Measurements from ENCODE around the gene OTUD3. TPM values are rescaled to one million over a fixed set of nuclear protein-coding genes. Genes with fewer than 3 reads are reported as not detected.
A peak's percentile ranks its signal among the peaks of the same experiment; 100 is the strongest.

The OTUD3 gene
- 4.9 TPM for total RNA-seq

GRCh38 chr1:19882111-19883071 lies at the start of gene OTUD3:
TSS of gene OTUD3 (plus strand) at chr1:19882395. CDS start at chr1:19882514, 119 bp downstream.
- H3K27me3 ChIP-seq, result no peaks in the 10 kb centered on the region
- peak within 1 kb of the TSS; percentile 53 to 88 for H3K4me3 ChIP-seq
- peaks cover 29% of the 10 kb centered on the region for H3K4me1 ChIP-seq
- peak in 1 of 2 donors; percentile 97 for DNase-seq (ENCODE audit: extremely low spot score in 2 of 2)
- peak; percentile 87 to 92 (median 88) for TF ChIP-seq CTCF (IDR thresholded peaks at IDR 0.05)
- TF ChIP-seq POLR2A (IDR thresholded peaks at IDR 0.05), result peak in 1 of 2 donors; percentile 82
- TF ChIP-seq POLR2AphosphoS5 (IDR thresholded peaks at IDR 0.05; ENCODE audit: insufficient read depth in 1 of 2, low read depth in 1 of 2), result peak; percentile 94 to 97
- no peaks in the 10 kb centered on the region for H3K36me3 ChIP-seq
- peak within 1 kb of the TSS; percentile 95 for H3K27ac ChIP-seq
- intact Hi-C loops (cut with DNase I), result no loop called here
- no peaks in the 10 kb centered on the region for H3K9me3 ChIP-seq

GRCh38 chr1:19835578-19835977 lies 46.6 kb upstream of the OTUD3 start:
- H3K27ac ChIP-seq, result no peak overlapping the region
- no peaks in the 10 kb centered on the region for H3K36me3 ChIP-seq
- no peak for TF ChIP-seq POLR2A (IDR thresholded peaks at IDR 0.05)
- no peak for TF ChIP-seq POLR2AphosphoS5 (IDR thresholded peaks at IDR 0.05; ENCODE audit: insufficient read depth in 1 of 2, low read depth in 1 of 2)
- no peak for TF ChIP-seq CTCF (IDR thresholded peaks at IDR 0.05)
- H3K4me1 ChIP-seq, result no peaks in the 10 kb centered on the region
- H3K27me3 ChIP-seq, result no peaks in the 10 kb centered on the region
- intact Hi-C loops (cut with DNase I), result no loop called here
- DNase-seq (ENCODE audit: extremely low spot score in 2 of 2), result no peak
- no peak overlapping the region for H3K4me3 ChIP-seq
- no peaks in the 10 kb centered on the region for H3K9me3 ChIP-seq

GRCh38 chr1:19837866-19838265 lies 44.3 kb upstream of the OTUD3 start:
- no peaks in the 10 kb centered on the region for H3K9me3 ChIP-seq
- no peaks in the 10 kb centered on the region for H3K27me3 ChIP-seq
- H3K36me3 ChIP-seq, result no peaks in the 10 kb centered on the region
- H3K4me3 ChIP-seq, result no peak overlapping the region
- no peak overlapping the region for H3K27ac ChIP-seq
- intact Hi-C loops (cut with DNase I), result no loop called here
- H3K4me1 ChIP-seq, result no peaks in the 10 kb centered on the region
- no peak for DNase-seq (ENCODE audit: extremely low spot score in 2 of 2)
- no peak for TF ChIP-seq POLR2AphosphoS5 (IDR thresholded peaks at IDR 0.05; ENCODE audit: insufficient read depth in 1 of 2, low read depth in 1 of 2)
- TF ChIP-seq POLR2A (IDR thresholded peaks at IDR 0.05), result no peak
- no peak for TF ChIP-seq CTCF (IDR thresholded peaks at IDR 0.05)

- H3K4me3 ChIP-seq, result no peak overlapping the region
- TF ChIP-seq POLR2A (IDR thresholded peaks at IDR 0.05), result no peak
- TF ChIP-seq POLR2AphosphoS5 (IDR thresholded peaks at IDR 0.05; ENCODE audit: insufficient read depth in 1 of 2, low read depth in 1 of 2), result no peak
- no peak for TF ChIP-seq CTCF (IDR thresholded peaks at IDR 0.05)
- H3K4me1 ChIP-seq, result peaks cover 9% of the 10 kb centered on the region
- H3K9me3 ChIP-seq, result no peaks in the 10 kb centered on the region
- H3K27me3 ChIP-seq, result no peaks in the 10 kb centered on the region
- no peak overlapping the region for H3K27ac ChIP-seq
- H3K36me3 ChIP-seq, result no peaks in the 10 kb centered on the region
- intact Hi-C loops (cut with DNase I), result no loop called here
- DNase-seq (ENCODE audit: extremely low spot score in 2 of 2), result no peak
Measured at GRCh38 chr1:19840228-19840627, 42.0 kb upstream of the OTUD3 start.
